ENCODE data around the gene CCNDBP1. TPM values are rescaled to one million over a fixed set of nuclear protein-coding genes. Genes with fewer than 3 reads are reported as not detected.

The CCNDBP1 gene
- total RNA-seq, 1 experiment from 2014 or later = 20.4 TPM

DNA sequence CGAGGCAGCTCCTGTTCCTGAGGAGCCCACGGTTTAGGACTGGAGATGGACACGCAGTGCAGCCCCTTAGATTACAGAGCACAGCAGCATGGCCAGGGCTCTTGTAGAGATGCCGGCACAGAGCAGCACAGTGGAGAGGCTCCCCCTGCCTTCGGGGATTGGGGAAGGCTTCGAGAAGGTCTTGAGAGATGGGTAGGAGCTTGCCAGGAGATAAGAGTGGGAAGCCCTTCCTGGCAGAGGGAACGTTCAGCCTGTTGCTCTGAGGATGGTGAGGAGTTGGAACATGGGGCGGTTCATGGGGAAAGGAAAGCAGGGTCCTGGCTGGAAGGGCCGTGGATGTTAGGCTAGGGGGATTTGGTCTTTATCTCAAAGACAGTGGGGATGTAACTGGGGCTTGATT, 25.6 kb downstream of the CCNDBP1 start (continued):
- TF ChIP-seq AFF4 (CRISPR knock-in tag; IDR thresholded peaks at IDR 0.05; ENCODE audit: borderline replicate concordance) (no peak), MXD4 (CRISPR knock-in tag; IDR thresholded peaks at IDR 0.05; ENCODE audit: borderline replicate concordance) (no peak), MYBL2 (CRISPR knock-in tag; IDR thresholded peaks at IDR 0.05) (no peak), IRF1 (CRISPR knock-in tag; IDR thresholded peaks at IDR 0.05) (no peak)
- TF ChIP-seq, protein P1, sequence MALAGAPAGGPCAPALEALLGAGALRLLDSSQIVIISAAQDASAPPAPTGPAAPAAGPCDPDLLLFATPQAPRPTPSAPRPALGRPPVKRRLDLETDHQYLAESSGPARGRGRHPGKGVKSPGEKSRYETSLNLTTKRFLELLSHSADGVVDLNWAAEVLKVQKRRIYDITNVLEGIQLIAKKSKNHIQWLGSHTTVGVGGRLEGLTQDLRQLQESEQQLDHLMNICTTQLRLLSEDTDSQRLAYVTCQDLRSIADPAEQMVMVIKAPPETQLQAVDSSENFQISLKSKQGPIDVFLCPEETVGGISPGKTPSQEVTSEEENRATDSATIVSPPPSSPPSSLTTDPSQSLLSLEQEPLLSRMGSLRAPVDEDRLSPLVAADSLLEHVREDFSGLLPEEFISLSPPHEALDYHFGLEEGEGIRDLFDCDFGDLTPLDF (CRISPR knock-in tag; IDR thresholded peaks at IDR 0.05) = no peak

DNA sequence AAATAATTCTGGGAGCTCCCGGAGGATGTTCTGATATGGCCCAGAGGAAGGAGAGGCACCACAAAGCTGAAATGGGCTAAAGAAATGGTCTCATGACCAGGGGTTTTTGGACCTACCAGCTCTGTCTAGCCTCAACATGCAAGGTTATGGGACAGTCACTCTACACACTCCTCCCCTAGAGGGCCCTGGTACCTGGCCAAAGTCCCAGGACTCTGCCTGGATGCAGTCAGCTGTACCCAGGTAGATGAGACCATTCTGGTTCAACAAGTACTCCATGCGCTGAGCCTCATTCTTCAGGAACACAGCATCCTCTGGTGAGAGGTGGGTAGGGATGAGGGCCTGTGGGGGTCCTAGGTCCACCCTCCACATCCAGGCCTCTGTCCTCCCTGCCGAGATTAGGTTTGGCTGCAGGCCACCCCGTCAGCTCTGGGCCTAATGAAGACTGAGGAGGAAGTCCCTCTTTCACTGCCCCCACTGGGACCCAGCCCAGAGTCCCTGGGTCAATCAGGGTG, 26.1 kb downstream of the CCNDBP1 start:
- Mint-ChIP-seq H3K27ac (no peak overlapping the region), H3K4me1 (peaks cover 13% of the 10 kb centered on the region), H3K36me3 (no peaks in the 10 kb centered on the region), H3K9me3 (no peaks in the 10 kb centered on the region), H3K27me3 (ENCODE audit: low read depth) (no peaks in the 10 kb centered on the region), H3K4me3 (no peak overlapping the region)
- ChIA-PET CTCF (interaction anchor here (0.7 to 6.4 kb wide), 7 partner anchors 8 to 75 kb away, joined by 3 to 84 read pairs (median 5); no protein-coding TSS in a partner anchor), POLR2A (no interaction called here)
- ATAC-seq (no peak), DNase-seq (ENCODE audit: low spot score) (no peak)
- TF ChIP-seq ZNF317 (CRISPR knock-in tag; IDR thresholded peaks at IDR 0.05; ENCODE audit: borderline replicate concordance, low read depth) = no peak
- TF ChIP-seq, protein P2, sequence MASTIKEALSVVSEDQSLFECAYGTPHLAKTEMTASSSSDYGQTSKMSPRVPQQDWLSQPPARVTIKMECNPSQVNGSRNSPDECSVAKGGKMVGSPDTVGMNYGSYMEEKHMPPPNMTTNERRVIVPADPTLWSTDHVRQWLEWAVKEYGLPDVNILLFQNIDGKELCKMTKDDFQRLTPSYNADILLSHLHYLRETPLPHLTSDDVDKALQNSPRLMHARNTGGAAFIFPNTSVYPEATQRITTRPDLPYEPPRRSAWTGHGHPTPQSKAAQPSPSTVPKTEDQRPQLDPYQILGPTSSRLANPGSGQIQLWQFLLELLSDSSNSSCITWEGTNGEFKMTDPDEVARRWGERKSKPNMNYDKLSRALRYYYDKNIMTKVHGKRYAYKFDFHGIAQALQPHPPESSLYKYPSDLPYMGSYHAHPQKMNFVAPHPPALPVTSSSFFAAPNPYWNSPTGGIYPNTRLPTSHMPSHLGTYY (CRISPR knock-in tag; IDR thresholded peaks at IDR 0.05) = no peak
- no peak for TF ChIP-seq ZNF671 (CRISPR knock-in tag; IDR thresholded peaks at IDR 0.05)
- no peak for TF ChIP-seq RELA (CRISPR knock-in tag; IDR thresholded peaks at IDR 0.05; ENCODE audit: borderline replicate concordance)
- TF ChIP-seq, protein P3, sequence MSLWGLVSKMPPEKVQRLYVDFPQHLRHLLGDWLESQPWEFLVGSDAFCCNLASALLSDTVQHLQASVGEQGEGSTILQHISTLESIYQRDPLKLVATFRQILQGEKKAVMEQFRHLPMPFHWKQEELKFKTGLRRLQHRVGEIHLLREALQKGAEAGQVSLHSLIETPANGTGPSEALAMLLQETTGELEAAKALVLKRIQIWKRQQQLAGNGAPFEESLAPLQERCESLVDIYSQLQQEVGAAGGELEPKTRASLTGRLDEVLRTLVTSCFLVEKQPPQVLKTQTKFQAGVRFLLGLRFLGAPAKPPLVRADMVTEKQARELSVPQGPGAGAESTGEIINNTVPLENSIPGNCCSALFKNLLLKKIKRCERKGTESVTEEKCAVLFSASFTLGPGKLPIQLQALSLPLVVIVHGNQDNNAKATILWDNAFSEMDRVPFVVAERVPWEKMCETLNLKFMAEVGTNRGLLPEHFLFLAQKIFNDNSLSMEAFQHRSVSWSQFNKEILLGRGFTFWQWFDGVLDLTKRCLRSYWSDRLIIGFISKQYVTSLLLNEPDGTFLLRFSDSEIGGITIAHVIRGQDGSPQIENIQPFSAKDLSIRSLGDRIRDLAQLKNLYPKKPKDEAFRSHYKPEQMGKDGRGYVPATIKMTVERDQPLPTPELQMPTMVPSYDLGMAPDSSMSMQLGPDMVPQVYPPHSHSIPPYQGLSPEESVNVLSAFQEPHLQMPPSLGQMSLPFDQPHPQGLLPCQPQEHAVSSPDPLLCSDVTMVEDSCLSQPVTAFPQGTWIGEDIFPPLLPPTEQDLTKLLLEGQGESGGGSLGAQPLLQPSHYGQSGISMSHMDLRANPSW (CRISPR knock-in tag; conservative IDR thresholded peaks at IDR 0.05; ENCODE audit: low read depth) = no peak
- TF ChIP-seq, protein P4, sequence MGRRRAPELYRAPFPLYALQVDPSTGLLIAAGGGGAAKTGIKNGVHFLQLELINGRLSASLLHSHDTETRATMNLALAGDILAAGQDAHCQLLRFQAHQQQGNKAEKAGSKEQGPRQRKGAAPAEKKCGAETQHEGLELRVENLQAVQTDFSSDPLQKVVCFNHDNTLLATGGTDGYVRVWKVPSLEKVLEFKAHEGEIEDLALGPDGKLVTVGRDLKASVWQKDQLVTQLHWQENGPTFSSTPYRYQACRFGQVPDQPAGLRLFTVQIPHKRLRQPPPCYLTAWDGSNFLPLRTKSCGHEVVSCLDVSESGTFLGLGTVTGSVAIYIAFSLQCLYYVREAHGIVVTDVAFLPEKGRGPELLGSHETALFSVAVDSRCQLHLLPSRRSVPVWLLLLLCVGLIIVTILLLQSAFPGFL (CRISPR knock-in tag; IDR thresholded peaks at IDR 0.05; ENCODE audit: borderline replicate concordance) = no peak
- TF ChIP-seq, protein P5, sequence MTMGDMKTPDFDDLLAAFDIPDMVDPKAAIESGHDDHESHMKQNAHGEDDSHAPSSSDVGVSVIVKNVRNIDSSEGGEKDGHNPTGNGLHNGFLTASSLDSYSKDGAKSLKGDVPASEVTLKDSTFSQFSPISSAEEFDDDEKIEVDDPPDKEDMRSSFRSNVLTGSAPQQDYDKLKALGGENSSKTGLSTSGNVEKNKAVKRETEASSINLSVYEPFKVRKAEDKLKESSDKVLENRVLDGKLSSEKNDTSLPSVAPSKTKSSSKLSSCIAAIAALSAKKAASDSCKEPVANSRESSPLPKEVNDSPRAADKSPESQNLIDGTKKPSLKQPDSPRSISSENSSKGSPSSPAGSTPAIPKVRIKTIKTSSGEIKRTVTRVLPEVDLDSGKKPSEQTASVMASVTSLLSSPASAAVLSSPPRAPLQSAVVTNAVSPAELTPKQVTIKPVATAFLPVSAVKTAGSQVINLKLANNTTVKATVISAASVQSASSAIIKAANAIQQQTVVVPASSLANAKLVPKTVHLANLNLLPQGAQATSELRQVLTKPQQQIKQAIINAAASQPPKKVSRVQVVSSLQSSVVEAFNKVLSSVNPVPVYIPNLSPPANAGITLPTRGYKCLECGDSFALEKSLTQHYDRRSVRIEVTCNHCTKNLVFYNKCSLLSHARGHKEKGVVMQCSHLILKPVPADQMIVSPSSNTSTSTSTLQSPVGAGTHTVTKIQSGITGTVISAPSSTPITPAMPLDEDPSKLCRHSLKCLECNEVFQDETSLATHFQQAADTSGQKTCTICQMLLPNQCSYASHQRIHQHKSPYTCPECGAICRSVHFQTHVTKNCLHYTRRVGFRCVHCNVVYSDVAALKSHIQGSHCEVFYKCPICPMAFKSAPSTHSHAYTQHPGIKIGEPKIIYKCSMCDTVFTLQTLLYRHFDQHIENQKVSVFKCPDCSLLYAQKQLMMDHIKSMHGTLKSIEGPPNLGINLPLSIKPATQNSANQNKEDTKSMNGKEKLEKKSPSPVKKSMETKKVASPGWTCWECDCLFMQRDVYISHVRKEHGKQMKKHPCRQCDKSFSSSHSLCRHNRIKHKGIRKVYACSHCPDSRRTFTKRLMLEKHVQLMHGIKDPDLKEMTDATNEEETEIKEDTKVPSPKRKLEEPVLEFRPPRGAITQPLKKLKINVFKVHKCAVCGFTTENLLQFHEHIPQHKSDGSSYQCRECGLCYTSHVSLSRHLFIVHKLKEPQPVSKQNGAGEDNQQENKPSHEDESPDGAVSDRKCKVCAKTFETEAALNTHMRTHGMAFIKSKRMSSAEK (CRISPR knock-in tag; IDR thresholded peaks at IDR 0.05; ENCODE audit: borderline replicate concordance) = no peak
- TF ChIP-seq ZNF416 (CRISPR knock-in tag; IDR thresholded peaks at IDR 0.05) = no peak
- no peak for TF ChIP-seq IRF1 (CRISPR knock-in tag; IDR thresholded peaks at IDR 0.05)
- no peak for TF ChIP-seq ATF2 (CRISPR knock-in tag; IDR thresholded peaks at IDR 0.05; ENCODE audit: borderline replicate concordance, low read depth)
- TF ChIP-seq CBFB (CRISPR knock-in tag; IDR thresholded peaks at IDR 0.05; ENCODE audit: low read depth) = no peak
- TF ChIP-seq MXD4 (CRISPR knock-in tag; IDR thresholded peaks at IDR 0.05; ENCODE audit: borderline replicate concordance) = no peak

All from WTC11 (cell line).